ENCODE measurements around the gene LRRC75A.

LRRC75A gene

DNA sequence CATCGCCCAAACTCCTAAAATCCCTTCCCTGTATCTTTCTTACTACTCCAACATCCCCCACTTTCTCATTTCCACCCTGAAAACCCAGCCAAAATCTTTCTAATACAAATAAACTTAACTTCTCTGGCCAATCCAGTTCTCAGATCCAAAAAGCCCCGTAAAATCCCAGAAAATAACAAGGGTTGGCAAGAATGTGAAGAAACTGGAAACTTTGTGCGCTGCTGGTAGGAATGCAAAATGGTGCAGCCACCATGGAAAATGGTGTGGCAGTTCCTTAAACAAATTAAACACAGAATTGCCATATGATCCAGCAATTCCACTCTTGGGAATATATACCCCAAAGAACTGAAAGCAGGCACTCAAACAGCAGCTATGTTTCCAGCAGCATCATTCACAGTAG lies 24.1 kb downstream of the LRRC75A start:
- no peak for DNase-seq (ENCODE audit: low read depth in 1 of 2, low spot score in 1 of 2)
- H3K27me3 ChIP-seq (ENCODE audit: insufficient read depth, poor library complexity, severe bottlenecking), result no peaks in the 10 kb centered on the region
- H3K4me3 ChIP-seq (replicated peaks; ENCODE audit: insufficient read depth, low read length), result no peak overlapping the region
- H3K27ac ChIP-seq (replicated peaks), result no peak overlapping the region
- TF ChIP-seq, protein P1, sequence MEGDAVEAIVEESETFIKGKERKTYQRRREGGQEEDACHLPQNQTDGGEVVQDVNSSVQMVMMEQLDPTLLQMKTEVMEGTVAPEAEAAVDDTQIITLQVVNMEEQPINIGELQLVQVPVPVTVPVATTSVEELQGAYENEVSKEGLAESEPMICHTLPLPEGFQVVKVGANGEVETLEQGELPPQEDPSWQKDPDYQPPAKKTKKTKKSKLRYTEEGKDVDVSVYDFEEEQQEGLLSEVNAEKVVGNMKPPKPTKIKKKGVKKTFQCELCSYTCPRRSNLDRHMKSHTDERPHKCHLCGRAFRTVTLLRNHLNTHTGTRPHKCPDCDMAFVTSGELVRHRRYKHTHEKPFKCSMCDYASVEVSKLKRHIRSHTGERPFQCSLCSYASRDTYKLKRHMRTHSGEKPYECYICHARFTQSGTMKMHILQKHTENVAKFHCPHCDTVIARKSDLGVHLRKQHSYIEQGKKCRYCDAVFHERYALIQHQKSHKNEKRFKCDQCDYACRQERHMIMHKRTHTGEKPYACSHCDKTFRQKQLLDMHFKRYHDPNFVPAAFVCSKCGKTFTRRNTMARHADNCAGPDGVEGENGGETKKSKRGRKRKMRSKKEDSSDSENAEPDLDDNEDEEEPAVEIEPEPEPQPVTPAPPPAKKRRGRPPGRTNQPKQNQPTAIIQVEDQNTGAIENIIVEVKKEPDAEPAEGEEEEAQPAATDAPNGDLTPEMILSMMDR (IDR thresholded peaks at IDR 0.05; ENCODE audit: insufficient read depth, low read length), result no peak
- no peak for TF ChIP-seq REST (IDR thresholded peaks at IDR 0.05; ENCODE audit: insufficient replicate concordance, low read depth)
- TF ChIP-seq SPI1 (IDR thresholded peaks at IDR 0.05; ENCODE audit: borderline replicate concordance, low read depth), result no peak
- no peak for TF ChIP-seq GABPA (IDR thresholded peaks at IDR 0.05; ENCODE audit: low read depth)
- TF ChIP-seq POLR2AphosphoS5 (IDR thresholded peaks at IDR 0.05; ENCODE audit: low read depth), result no peak

- no peak for DNase-seq (ENCODE audit: low read depth in 1 of 2, low spot score in 1 of 2)
- no peaks in the 10 kb centered on the region for H3K27me3 ChIP-seq (ENCODE audit: insufficient read depth, poor library complexity, severe bottlenecking)
- no peak overlapping the region for H3K27ac ChIP-seq (replicated peaks)
- H3K4me3 ChIP-seq (replicated peaks; ENCODE audit: insufficient read depth, low read length), result no peak overlapping the region
- TF ChIP-seq REST (IDR thresholded peaks at IDR 0.05; ENCODE audit: insufficient replicate concordance, low read depth) (no peak), POLR2AphosphoS5 (IDR thresholded peaks at IDR 0.05; ENCODE audit: low read depth) (no peak), GABPA (IDR thresholded peaks at IDR 0.05; ENCODE audit: low read depth) (no peak), SPI1 (IDR thresholded peaks at IDR 0.05; ENCODE audit: borderline replicate concordance, low read depth) (no peak)
- TF ChIP-seq, protein P1 (IDR thresholded peaks at IDR 0.05; ENCODE audit: insufficient read depth, low read length), result no peak
These were observed 24.9 kb downstream of the LRRC75A start for GRCh38 chr17:16467044-16467443.

GRCh38 chr17:16466407-16466806 lies 25.6 kb downstream of the LRRC75A start:
- Histone ChIP-seq H3K4me3 (replicated peaks; ENCODE audit: insufficient read depth, low read length) (no peak overlapping the region), H3K27me3 (ENCODE audit: insufficient read depth, poor library complexity, severe bottlenecking) (no peaks in the 10 kb centered on the region), H3K27ac (replicated peaks) (no peak overlapping the region)
- TF ChIP-seq, protein P1 (IDR thresholded peaks at IDR 0.05; ENCODE audit: insufficient read depth, low read length), result no peak
- TF ChIP-seq GABPA (IDR thresholded peaks at IDR 0.05; ENCODE audit: low read depth), result no peak
- no peak for TF ChIP-seq SPI1 (IDR thresholded peaks at IDR 0.05; ENCODE audit: borderline replicate concordance, low read depth)
- TF ChIP-seq REST (IDR thresholded peaks at IDR 0.05; ENCODE audit: insufficient replicate concordance, low read depth), result no peak
- TF ChIP-seq POLR2AphosphoS5 (IDR thresholded peaks at IDR 0.05; ENCODE audit: low read depth), result no peak
- no peak for DNase-seq (ENCODE audit: low read depth in 1 of 2, low spot score in 1 of 2)
